Caki2 (cell line): ENCODE measurements around the gene CSNK1A1. TPM values are rescaled to one million over a fixed set of nuclear protein-coding genes. Genes with fewer than 3 reads are reported as not detected.
"Not testable (repeated sequence)": the region's sequence is repeated elsewhere in the genome, so short reads cannot be mapped to it uniquely, and the experiment has no call there.

Experiments used
- DNase-seq: peaks from one replicate; pipeline ENCODE4 v3.0.0-alpha.2; 2015; ENCODE audit warnings: low read depth
- in situ Hi-C: cut with HindIII; loops from 2 replicates; pipeline ENCODE4 v1.10.0; 2016; ENCODE audit warnings: low sequenced_read_pairs, low pct_unique_long_range_greater_than_20kb, mixed read lengths
- total RNA-seq: library from RNA; depleted of rRNA; stranded (reverse); fragments of >200 nt; shearing (Covaris generic); gene quantifications from 2 replicates; pipeline ENCODE4 v1.2.3, GENCODE V29; 2014; ENCODE audit warnings: low replicate concordance

Gene CSNK1A1
- total RNA-seq, 1 experiment from 2014 or later: 199 TPM

- in situ Hi-C loops: no loop called here
- no peak for DNase-seq
Observed at GRCh38 chr5:149475777-149476176, 75.5 kb downstream of the CSNK1A1 start.

GRCh38 chr5:149474198-149474597 is 77.0 kb downstream of the CSNK1A1 start:
- no peak for DNase-seq
- in situ Hi-C loops: no loop called here

- in situ Hi-C loops: no loop called here
Observed at GRCh38 chr5:149473441-149473840, 77.8 kb downstream of the CSNK1A1 start.

GRCh38 chr5:149472399-149472798 is 78.8 kb downstream of the CSNK1A1 start:
- in situ Hi-C loops: no loop called here
- DNase-seq: no peak

More at GRCh38 chr5:149473441-149473840, 77.8 kb downstream of the CSNK1A1 start:
- DNase-seq: no peak

- in situ Hi-C loops: no loop called here
- peak; percentile 79 for DNase-seq
Observed at GRCh38 chr5:149471406-149472183, 79.6 kb downstream of the CSNK1A1 start.

- no peak for DNase-seq
- in situ Hi-C loops: no loop called here
Observed at GRCh38 chr5:149470942-149471341, 80.3 kb downstream of the CSNK1A1 start.

GRCh38 chr5:149466457-149466972 is 84.7 kb downstream of the CSNK1A1 start:
- in situ Hi-C loops: no loop called here
- DNase-seq: peak; percentile 38

GRCh38 chr5:149464796-149465489 is 86.3 kb downstream of the CSNK1A1 start:
- DNase-seq: no peak
- in situ Hi-C loops: no loop called here

GRCh38 chr5:149461907-149462306 is 89.3 kb downstream of the CSNK1A1 start:
- in situ Hi-C loops: not testable (repeated sequence)

GRCh38 chr5:149459891-149460290 is 91.3 kb downstream of the CSNK1A1 start:
- in situ Hi-C loops: no loop called here

More at GRCh38 chr5:149461907-149462306, 89.3 kb downstream of the CSNK1A1 start:
- not testable (repeated sequence) for DNase-seq

GRCh38 chr5:149457393-149457763 is 93.9 kb downstream of the CSNK1A1 start:
- no peak for DNase-seq
- in situ Hi-C loops: no loop called here

More at GRCh38 chr5:149459891-149460290, 91.3 kb downstream of the CSNK1A1 start:
- DNase-seq: no peak

GRCh38 chr5:149456597-149457392 is 94.4 kb downstream of the CSNK1A1 start:
- in situ Hi-C loops: no loop called here
- no peak for DNase-seq

- DNase-seq: peak; percentile 69
- in situ Hi-C loops: no loop called here
Observed at GRCh38 chr5:149455889-149456409, 95.3 kb downstream of the CSNK1A1 start.

- in situ Hi-C loops: no loop called here
- no peak for DNase-seq
Observed at GRCh38 chr5:149453618-149454415, 97.4 kb downstream of the CSNK1A1 start.

- in situ Hi-C loops: no loop called here
- no peak for DNase-seq
Observed at GRCh38 chr5:149452665-149453617, 98.3 kb downstream of the CSNK1A1 start.

GRCh38 chr5:149452007-149452664 is 99.1 kb downstream of the CSNK1A1 start:
- in situ Hi-C loops: no loop called here
- peak; percentile 38 for DNase-seq
